NCI-H1048 (cell line): ENCODE measurements around the gene CHPT1.
"Not testable (repeated sequence)": the region's sequence is repeated elsewhere in the genome, so short reads cannot be mapped to it uniquely, and the experiment has no call there.

Source experiments
- DNase-seq: peaks from one replicate; lab custom pipeline; 2025; lab: John Stamatoyannopoulos, UW

Gene CHPT1

DNA sequence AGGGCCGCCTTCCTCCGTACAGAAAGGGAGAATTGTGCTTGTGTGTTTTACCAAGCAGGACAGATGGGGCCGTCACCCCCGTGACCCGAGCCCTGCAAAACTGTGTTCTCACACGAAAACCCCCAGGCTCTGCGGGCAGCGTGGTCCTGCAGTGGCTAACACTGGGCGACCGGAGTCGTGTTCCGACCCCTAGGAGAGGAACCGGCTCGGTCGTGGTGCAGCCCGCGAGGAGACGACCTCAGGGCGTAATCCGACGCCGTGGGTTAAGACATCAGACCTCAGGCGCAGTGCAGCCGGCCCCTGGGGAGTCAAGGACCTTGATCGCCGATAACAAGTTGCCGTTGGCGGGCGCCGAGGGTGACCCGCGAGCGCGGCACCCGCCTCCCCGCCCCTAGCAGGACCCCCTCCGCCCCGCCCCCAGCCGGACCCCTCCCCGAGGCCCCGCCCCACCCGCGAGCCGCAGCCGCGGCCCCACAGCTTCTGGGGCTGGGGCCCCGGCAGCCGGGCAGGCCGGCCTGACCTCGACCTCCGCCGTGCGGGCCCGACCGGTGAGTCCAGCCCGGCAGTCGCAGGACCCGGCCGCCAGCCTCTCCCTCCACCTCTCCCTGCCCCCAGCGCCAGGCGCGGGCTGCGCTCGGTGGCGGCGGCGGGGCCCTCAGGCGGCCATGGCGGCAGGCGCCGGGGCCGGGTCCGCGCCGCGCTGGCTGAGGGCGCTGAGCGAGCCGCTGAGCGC, at the start of gene CHPT1:
Gene CHPT1 (plus strand): TSS at position 444 of the 733 bp plus-strand sequence. CDS start 222 bp downstream, at position 666.
- no peak for DNase-seq

DNA sequence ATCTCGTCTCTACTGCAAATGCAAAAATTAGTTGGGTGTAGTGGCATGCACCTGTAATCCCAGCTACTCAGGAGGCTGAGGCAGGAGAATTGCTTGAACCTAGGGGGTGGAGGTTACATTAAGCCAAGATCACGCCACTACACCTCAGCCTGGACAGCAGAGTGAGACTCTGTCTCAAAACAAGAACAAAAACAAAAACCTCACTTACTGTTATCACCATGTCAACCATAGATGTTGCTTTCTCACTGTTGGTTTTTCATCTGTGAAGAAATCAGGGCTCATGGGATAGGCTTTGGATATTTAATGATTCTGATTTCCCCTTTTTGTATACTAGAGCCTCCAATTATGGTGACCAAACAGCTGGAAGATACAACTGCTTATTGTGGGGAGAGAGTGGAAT, 49.7 kb upstream of the CHPT1 start:
- DNase-seq, result no peak

DNA sequence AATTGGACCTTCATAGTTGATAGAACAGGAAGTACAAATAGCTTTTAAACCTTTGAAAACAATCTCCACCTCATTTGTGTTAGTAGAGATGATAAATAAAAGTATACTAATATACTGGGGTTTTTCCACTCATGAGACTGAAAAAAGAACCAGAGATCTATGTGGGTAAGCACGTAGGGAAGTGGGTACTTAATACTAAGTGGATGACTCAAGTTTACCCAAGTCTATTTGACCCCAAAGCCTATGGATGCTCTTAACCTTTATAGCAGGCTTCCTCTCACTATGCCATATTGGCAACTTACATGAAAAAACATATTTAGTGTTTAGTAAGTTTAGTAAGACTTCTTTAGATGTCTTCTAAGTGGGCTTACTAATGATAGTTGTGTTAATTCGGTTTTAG, 49.2 kb upstream of the CHPT1 start:
- DNase-seq, result no peak

- no peak for DNase-seq
These were observed 46.9 kb upstream of the CHPT1 start for GRCh38 chr12:101650346-101651117.

DNA sequence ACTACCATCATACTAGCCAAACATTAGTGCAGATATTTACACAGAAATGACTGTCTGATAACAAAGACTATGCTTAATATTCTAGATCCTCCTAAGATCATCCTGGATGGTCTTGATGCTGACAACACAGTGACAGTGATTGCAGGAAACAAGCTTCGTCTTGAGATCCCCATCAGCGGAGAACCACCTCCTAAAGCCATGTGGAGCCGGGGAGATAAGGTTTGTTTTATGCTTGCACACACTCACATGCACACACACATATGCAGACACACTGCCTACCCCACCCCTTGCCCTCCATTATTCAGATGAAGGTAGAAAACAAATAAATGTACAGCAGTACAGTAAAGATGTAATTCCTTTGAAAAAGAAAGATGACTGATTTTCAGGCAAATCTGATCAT, 44.4 kb upstream of the CHPT1 start:
- no peak for DNase-seq

DNA sequence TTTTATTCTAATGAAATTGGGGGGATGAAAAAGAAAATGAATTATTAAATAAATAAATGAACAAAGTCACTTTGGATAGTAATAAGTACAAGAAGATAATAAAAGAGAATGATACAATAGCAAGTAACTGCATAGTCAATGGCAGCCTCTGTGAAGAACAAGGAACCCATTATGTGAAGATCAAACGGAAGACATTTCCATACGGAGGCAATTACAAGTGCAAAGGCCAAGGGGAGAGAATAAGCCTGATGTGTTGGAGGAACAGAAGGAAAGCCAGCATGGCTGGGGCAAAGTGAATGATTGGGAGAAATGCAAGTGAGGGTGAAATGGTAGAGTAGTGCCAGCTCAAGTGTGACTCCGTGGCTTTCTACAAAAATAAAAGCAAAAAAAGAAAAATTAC, 43.9 kb upstream of the CHPT1 start:
- peak; percentile 36 for DNase-seq

- DNase-seq, result no peak
These were observed 43.0 kb upstream of the CHPT1 start for GRCh38 chr12:101654442-101654841.

DNA sequence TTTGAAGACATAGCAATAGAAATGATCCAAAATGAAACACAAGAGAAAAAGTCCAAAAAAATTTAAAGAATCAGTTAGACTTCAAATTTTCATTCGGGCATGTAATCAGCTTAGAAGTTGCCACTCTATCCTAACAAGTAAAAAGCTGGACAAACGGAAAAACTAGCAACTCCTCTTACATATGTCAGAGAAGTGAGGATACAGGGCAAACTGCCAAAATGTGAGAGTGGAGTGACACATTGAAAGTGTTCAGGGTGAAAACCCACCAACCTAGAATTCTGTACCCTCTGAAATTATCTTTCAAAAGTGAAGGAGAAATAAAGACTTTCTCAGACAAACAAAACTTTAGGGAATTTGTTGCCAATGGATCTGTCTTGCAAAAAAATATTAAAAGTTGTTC, 42.0 kb upstream of the CHPT1 start:
- DNase-seq, result no peak

GRCh38 chr12:101660662-101661061, 36.8 kb upstream of the CHPT1 start:
- not testable (repeated sequence) for DNase-seq

DNA sequence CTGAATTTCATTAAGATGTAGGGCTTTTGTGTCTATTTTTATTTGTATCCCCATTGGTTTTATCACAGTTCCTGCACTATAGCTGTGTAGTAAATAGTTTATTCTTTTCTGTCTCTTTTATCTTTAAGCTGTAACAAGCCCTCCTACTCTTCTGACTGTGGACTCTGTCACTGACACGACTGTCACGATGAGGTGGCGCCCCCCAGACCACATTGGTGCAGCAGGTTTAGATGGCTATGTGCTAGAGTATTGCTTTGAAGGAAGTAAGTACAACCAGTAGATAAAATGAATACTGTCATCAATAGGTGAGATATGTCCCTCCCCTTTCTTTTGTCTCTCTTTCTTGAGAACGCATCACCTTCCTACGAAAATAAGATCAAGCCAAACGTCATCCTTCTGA, 34.1 kb upstream of the CHPT1 start:
- no peak for DNase-seq

DNA sequence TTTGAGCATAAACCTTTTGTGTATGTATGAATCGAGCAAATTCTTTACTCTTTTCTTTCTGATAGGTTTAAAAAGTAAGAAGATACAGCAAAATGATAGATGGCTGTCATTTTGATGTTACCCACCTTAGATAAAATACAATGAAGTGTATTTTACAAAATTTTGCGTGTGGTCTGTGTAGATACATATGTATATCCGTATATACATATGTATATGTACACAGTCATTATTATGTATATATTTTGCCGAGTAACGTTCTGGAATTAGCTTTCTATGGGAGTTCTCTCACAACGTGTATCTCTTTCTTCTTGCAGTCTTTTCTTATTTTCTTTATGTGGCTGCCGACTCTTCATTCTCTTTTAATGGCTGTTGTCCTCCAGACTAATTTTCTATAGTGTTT, 32.4 kb upstream of the CHPT1 start:
- DNase-seq, result no peak

DNA sequence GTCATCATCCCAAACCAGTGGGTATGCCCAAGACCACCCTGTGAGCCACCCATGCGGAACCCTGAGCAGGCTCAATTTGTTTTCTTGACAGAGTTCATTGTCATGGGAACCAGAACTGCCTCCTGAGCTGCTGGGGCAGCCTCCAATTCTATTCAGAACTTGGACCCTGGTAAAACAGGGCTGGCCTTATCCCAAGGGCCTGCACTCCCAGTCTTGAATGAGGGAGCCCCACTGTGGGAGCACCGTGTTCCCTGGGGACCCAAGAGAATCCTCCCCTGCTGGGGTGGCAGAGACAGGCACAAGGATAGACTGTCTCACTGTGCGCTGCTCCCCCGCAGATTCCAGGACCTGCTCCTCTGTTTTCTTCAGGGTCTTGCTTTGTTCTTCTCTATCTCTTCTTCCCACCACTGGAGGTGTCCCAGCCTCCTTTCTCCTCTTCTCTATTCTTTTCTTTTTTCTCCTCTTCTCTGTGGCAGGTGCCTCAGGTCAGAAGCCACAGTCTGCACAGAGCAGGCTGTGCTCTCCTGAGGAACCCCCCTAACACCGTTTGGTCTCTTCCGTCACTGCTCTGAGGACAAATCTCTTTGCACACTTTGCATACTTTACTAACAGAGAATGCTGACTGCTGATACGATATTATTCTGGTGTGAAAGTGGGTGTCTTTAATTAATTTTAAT, 31.2 kb upstream of the CHPT1 start:
- no peak for DNase-seq

DNA sequence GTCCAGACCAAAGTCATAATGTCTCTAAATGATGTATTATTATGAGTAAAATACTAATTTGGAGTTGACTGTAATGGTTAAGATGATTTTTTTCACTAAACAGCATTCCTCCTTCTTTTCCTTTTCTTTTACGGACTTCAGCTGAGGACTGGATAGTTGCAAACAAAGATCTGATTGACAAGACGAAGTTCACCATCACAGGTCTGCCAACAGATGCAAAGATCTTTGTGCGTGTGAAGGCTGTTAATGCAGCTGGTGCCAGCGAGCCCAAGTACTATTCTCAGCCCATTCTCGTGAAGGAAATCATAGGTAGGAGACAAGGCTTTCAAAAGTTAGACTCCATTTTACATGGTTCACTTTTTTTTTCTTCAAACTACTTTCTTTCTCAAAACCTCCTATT, 29.8 kb upstream of the CHPT1 start:
- DNase-seq, result no peak

DNA sequence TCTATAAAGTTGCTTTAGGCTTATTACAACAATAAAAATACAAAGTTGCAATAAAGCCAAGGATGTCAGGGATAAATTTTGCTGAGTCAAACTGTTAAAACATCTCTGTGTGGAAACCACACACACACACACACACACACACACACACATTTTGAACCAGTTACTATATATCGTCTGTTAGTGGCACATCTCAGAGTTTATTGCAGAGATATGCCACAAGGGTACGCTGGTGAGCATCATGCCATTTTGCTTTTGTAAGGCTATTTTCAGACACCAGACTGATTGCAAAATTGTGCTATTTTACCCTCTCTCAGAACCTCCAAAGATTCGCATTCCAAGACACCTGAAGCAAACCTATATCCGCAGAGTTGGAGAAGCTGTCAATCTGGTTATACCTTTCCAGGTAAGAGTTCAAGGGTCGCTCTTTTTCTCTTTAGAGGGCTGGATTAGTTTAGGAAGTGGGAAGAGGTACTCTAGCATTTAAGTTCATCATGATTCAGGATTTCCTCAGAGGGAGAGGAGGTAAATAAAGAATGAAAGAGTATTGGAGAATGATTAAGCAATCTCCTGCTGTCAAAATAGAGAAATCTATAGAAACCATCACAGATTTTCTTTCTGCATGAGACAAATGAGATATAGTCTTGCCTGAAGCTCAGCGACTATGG, 27.3 kb upstream of the CHPT1 start:
- no peak for DNase-seq

- no peak for DNase-seq
These were observed 26.2 kb upstream of the CHPT1 start for GRCh38 chr12:101671157-101671791.

- no peak for DNase-seq
These were observed 25.6 kb upstream of the CHPT1 start for GRCh38 chr12:101671833-101672232.

DNA sequence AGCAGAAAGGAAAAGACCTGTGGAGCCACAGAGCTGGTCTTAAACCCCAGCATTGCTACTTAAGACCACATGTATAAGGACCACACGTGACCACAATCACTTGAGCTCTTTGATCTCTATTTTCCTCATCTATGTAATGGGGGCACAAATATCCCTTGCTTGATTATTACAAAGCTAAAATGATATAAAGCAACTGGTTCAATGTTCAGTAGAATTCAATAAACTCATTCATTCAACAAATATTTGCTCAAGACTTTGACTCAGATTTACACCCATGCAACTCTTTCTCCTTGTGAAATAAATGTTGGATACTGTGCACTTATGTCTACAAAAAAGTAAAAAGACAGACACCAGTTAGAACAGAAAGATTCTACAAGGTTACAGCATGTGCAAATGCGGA, 21.9 kb upstream of the CHPT1 start:
- no peak for DNase-seq

GRCh38 chr12:101676497-101676896, 20.9 kb upstream of the CHPT1 start:
- not testable (repeated sequence) for DNase-seq

DNA sequence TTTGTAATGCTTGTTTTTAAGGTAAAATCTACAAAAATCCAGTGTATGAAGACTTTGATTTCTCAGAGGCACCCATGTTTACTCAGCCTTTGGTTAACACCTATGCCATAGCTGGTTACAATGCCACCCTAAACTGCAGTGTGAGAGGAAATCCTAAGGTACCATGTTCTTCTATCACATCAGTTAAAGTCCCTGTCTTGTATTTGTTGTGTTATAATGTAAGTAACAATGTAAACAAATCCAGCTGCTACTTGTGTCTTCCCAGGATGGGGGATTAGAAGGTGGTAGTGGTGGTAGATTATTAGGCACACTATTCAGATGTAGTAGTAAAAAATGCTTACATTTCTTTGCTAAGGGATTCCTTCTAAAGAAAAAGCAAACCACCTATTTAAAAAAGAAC, 19.4 kb upstream of the CHPT1 start:
- DNase-seq, result no peak

- no peak for DNase-seq
These were observed 17.2 kb upstream of the CHPT1 start for GRCh38 chr12:101680240-101680639.

GRCh38 chr12:101680647-101681046, 16.8 kb upstream of the CHPT1 start:
- no peak for DNase-seq

- not testable (repeated sequence) for DNase-seq
These were observed 15.8 kb upstream of the CHPT1 start for GRCh38 chr12:101681627-101682026.
